Smooth muscle cell (in vitro differentiated cells): ENCODE results near the gene BRPF1. TPM values are rescaled to one million over a fixed set of nuclear protein-coding genes. Genes with fewer than 3 reads are reported as not detected.

Experiments used
- DNase-seq: peaks from one replicate; lab custom pipeline; 2025; ENCODE audit not compliant: unreplicated experiment; lab: John Stamatoyannopoulos, UW
- H2AFZ ChIP-seq: fragments of 200-600 bp; sonication (generic); 2 replicates; pipeline ENCODE4 v1.6.0; 2016; ENCODE audit warnings: antibody characterized with exemption, low read depth, mild to moderate bottlenecking
- H3F3A ChIP-seq: fragments of 200-600 bp; sonication (generic); 2 replicates; pipeline ENCODE4 v1.6.0; 2017; ENCODE audit warnings: antibody characterized with exemption, low read depth
- H3K27ac ChIP-seq: fragments of 200-600 bp; sonication (generic); 2 replicates; pipeline ENCODE4 v1.5.1; 2016; ENCODE audit warnings: low read depth, mild to moderate bottlenecking
- H3K27me3 ChIP-seq: fragments of 200-600 bp; sonication (generic); 2 replicates; pipeline ENCODE4 v1.6.1; 2016; ENCODE audit warnings: low read depth, mild to moderate bottlenecking
- H3K36me3 ChIP-seq: fragments of 200-600 bp; sonication (generic); 2 replicates; pipeline ENCODE4 v1.5.1; 2016; ENCODE audit warnings: low read depth
- H3K4me1 ChIP-seq: fragments of 200-600 bp; sonication (generic); 2 replicates; pipeline ENCODE4 v1.5.1; 2016; ENCODE audit warnings: low read depth
- H3K4me2 ChIP-seq: fragments of 200-600 bp; sonication (generic); 2 replicates; pipeline ENCODE4 v1.6.0; 2016; ENCODE audit warnings: mild to moderate bottlenecking
- H3K4me3 ChIP-seq: fragments of 200-600 bp; sonication (generic); 2 replicates; pipeline ENCODE4 v1.5.1; 2016; ENCODE audit warnings: mild to moderate bottlenecking
- H3K79me2 ChIP-seq: fragments of 200-600 bp; sonication (generic); 2 replicates; pipeline ENCODE4 v1.6.0; 2016; ENCODE audit warnings: low read depth, mild to moderate bottlenecking
- H3K9ac ChIP-seq: fragments of 200-600 bp; sonication (generic); 2 replicates; pipeline ENCODE4 v1.6.0; 2016; ENCODE audit warnings: low read depth
- H3K9me3 ChIP-seq: fragments of 200-600 bp; sonication (generic); replicated peaks from 2 replicates; pipeline ENCODE4 v1.5.1; 2016; ENCODE audit warnings: low read depth
- H4K20me1 ChIP-seq: fragments of 200-600 bp; sonication (generic); 2 replicates; pipeline ENCODE4 v1.6.0; 2016; ENCODE audit warnings: low read depth
- WGBS: methylation state at CpG from one replicate; pipeline ENCODE4 v1.1.7; 2016; ENCODE audit warnings: low lambda C conversion rate; 5-methylcytosine and 5-hydroxymethylcytosine counted together
- polyA plus RNA-seq: library from polyadenylated mRNA; unstranded; fragments of >200 nt; fragmentation: Nextera tagmentation; extraction: Ambion mirVana; gene quantifications from 2 replicates; pipeline ENCODE4 v1.2.1, GENCODE V29; 2016
- total RNA-seq: library from RNA; depleted of rRNA; stranded (reverse); fragments of >200 nt; gene quantifications from 2 replicates; pipeline ENCODE4 v1.2.3, GENCODE V29; 2014
- TF ChIP-seq, protein P1 (sequence below): fragments of 200-600 bp; sonication (generic); IDR thresholded peaks from 2 replicates; pipeline ENCODE4 v1.5.1; 2017; ENCODE audit warnings: borderline replicate concordance, mild to moderate bottlenecking, antibody characterized with exemption; ENCODE audit not compliant: insufficient read depth, poor library complexity, severe bottlenecking

BRPF1 gene
- total and polyA plus RNA-seq, 2 experiments from 2014 or later: 13.9 to 17.1 TPM

DNA sequence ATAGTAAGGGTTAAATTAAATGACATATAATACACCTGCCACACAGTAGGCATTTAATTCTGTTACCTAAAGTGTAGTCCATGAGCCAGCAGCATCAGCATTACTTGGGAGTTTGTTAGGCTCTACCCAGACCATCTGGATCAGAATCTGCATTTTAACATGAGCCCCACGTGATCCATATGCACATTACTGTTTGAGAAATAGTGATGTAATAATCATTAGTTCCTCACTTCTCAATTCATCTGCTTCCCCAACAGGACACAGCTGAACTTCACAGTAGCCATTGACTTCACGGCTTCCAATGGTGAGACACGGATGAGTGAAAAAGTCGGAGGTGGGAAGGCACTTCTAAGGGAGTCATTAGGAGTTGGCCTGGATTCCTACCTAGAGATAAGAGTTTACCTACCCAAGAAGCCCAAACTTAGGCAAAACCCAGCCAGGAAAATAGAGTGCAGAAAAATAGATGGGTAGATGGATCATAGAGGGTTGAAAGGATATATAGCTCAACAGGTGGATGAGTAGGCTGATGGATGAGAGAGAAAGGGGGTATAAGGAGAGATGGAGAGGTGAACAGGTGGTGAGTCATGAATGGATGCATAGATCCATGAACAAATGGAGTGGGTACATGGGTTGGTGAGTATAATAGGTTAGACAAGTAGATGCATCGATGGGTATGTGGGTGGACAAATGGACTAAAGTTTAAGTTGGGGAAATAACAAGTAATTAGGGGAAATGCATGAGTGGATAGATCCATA lies 14.6 kb upstream of the BRPF1 start:
- Histone ChIP-seq H3K9me3 (no peaks in the 10 kb centered on the region), H3K4me1 (peaks cover 3% of the 10 kb centered on the region), H3K79me2 (no peaks in the 10 kb centered on the region), H3F3A (no peaks in the 10 kb centered on the region), H3K27ac (no peak overlapping the region), H4K20me1 (no peaks in the 10 kb centered on the region), H3K36me3 (no peaks in the 10 kb centered on the region), H3K9ac (no peak overlapping the region), H3K4me3 (no peak overlapping the region), H3K4me2 (no peak overlapping the region), H3K27me3 (peaks cover 4% of the 10 kb centered on the region), H2AFZ (no peak overlapping the region)
- WGBS: 84% methylated on average over 5 of the region's 5 CpGs
- TF ChIP-seq, protein P1, sequence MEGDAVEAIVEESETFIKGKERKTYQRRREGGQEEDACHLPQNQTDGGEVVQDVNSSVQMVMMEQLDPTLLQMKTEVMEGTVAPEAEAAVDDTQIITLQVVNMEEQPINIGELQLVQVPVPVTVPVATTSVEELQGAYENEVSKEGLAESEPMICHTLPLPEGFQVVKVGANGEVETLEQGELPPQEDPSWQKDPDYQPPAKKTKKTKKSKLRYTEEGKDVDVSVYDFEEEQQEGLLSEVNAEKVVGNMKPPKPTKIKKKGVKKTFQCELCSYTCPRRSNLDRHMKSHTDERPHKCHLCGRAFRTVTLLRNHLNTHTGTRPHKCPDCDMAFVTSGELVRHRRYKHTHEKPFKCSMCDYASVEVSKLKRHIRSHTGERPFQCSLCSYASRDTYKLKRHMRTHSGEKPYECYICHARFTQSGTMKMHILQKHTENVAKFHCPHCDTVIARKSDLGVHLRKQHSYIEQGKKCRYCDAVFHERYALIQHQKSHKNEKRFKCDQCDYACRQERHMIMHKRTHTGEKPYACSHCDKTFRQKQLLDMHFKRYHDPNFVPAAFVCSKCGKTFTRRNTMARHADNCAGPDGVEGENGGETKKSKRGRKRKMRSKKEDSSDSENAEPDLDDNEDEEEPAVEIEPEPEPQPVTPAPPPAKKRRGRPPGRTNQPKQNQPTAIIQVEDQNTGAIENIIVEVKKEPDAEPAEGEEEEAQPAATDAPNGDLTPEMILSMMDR: no peak
- DNase-seq: no peak

DNA sequence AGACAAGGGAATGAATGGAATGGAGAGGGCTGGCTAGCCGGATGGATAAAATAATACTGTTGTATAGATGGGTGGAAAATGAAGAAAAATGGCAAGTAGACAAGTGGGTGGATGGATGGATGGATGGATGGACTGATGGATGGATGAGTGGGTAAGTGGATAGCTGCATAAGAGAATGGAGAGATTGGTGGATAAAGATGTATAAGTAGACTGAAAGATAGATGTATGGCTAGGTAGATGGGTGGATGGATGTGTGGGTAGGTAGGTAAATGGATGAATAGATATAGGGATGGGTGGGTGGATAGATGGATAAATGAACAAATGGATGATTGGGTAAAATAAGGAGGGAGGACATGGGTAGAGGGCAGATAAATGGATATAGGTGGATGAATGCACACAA lies 14.0 kb upstream of the BRPF1 start:
- H3K4me2 ChIP-seq: no peak overlapping the region
- no peaks in the 10 kb centered on the region for H3F3A ChIP-seq
- H2AFZ ChIP-seq: no peak overlapping the region
- no peaks in the 10 kb centered on the region for H3K36me3 ChIP-seq
- no peaks in the 10 kb centered on the region for H3K9me3 ChIP-seq
- peaks cover 3% of the 10 kb centered on the region for H3K4me1 ChIP-seq
- 85% methylated on average over 1 of the region's 1 CpG for WGBS
- H3K27me3 ChIP-seq: peaks cover 4% of the 10 kb centered on the region
- no peak for DNase-seq
- H3K4me3 ChIP-seq: no peak overlapping the region
- TF ChIP-seq, protein P1: no peak
- H4K20me1 ChIP-seq: no peaks in the 10 kb centered on the region
- H3K27ac ChIP-seq: no peak overlapping the region
- no peak overlapping the region for H3K9ac ChIP-seq
- no peaks in the 10 kb centered on the region for H3K79me2 ChIP-seq

DNA sequence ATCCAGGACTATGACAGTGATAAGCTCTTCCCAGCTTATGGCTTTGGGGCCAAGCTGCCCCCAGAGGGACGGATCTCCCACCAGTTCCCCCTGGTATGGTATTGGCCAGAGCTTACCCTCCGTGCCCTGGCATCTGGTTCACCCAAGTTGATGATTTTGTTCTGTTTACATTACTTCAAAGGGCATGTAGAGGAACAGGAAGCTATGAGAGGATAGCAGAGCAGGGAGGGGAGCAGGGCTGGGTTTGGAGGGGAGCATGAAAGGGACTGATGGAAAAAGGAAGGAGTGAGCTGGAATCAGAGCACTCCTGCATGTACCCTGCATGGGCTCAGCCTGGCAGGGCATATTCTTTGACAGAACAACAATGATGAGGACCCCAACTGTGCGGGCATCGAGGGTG lies 13.4 kb upstream of the BRPF1 start:
- WGBS: 87% methylated on average over 4 of the region's 4 CpGs
- no peaks in the 10 kb centered on the region for H3K79me2 ChIP-seq

More for the DNA sequence above, 13.4 kb upstream of the BRPF1 start:
- no peak for DNase-seq
- Histone ChIP-seq H3F3A (no peaks in the 10 kb centered on the region), H3K4me1 (peaks cover 3% of the 10 kb centered on the region), H3K9ac (no peak overlapping the region), H3K27me3 (peaks cover 4% of the 10 kb centered on the region), H4K20me1 (no peaks in the 10 kb centered on the region), H2AFZ (no peak overlapping the region), H3K36me3 (no peaks in the 10 kb centered on the region), H3K4me2 (no peak overlapping the region), H3K9me3 (no peaks in the 10 kb centered on the region), H3K27ac (no peak overlapping the region), H3K4me3 (no peak overlapping the region)
- TF ChIP-seq, protein P1: no peak
